Measurements from ENCODE around the gene RNF8.
"Not testable (repeated sequence)": the region's sequence is repeated elsewhere in the genome, so short reads cannot be mapped to it uniquely, and the experiment has no call there.

Gene RNF8

DNA sequence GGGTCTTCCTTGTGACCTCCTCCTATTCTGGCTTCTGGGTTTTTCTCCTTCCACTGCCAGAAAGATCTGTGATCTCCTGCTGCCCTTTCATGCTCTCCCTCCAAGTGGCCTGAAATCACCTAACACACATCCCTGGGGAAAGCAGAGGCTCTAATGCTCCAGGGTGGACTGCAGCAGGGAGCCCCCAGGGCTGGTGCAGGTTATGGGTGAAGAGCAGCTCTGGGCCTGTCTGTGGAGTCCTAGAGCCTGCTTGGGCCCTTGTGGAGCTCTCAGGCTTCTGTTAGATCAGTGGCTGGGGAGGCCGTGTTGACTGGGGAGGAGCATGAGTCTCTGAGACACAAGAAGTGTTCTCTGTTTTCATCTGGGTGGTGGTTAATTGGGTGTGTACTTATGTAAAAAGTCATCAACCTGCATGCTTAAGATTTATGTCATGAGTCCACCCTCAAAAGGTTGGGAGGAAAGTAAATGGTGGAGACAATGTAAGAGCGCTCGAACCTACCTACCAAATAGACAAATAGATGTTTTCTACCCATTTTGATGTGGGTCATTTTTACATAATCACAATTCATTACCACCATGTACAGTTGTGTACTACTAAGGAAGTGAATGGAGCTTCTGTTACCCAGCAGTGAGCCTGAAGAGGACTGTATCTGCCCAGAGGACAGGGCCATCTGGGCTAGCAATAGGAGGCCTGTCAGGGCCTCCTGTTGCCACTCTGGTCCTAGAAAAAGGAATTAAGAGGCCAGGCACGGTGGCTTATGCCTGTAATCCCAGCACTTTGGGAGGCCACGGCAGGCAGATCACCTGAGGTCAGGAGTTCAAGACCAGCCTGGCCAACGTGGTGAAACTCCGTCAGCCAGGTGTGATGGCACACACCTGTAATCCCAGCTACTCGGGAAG lies 32.0 kb upstream of the RNF8 start:
- no peak for FAIRE-seq

GRCh38 chr6:37323580-37323979 lies 30.2 kb upstream of the RNF8 start:
- no peak for FAIRE-seq

DNA sequence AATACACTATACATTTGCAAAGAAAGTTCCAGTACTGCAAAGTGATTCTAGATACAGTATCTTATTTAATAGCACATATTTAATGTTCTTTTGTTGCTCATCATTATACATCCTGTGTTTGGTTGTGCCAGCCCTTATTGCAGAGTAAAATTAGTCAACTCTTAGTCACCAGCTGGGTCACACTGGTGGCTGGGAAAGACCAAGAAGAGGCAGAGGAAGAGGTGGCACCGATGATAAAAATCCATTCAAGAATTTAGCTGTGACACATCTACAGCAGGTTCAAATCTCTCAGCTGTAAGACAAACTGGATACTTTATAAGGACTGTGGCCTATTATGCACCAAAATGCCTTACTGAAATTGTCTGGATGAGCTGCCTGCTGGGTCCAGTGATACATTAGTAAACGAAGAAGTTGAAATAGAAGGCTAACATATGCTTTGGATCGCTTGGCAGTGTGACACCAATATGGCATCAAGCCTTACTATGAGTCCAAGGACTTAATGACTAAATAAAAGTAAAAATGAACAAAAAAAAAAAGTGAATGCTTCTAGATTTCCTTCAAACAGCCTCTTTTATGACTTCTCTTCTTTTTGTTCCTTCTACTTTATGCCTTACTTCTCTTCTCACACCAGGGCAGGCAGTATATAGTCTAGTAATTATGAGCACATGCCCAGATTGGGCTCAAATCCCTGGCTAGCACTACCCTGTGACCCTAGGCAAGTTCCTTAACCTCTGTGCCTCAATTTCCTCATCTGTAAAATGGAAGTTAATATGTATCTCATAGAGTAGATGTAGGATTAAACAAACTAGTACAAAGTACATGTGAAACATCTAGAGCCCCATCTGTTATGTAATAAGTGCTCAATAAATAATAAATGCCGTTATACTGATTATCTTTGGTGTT lies 29.4 kb upstream of the RNF8 start:
- no peak for FAIRE-seq

GRCh38 chr6:37330345-37330744 lies 23.4 kb upstream of the RNF8 start:
- FAIRE-seq: not testable (repeated sequence)

GRCh38 chr6:37331047-37331446 lies 22.7 kb upstream of the RNF8 start:
- no peak for FAIRE-seq

- no peak for FAIRE-seq
Measured at GRCh38 chr6:37332894-37333293, 20.9 kb upstream of the RNF8 start.

- no peak for FAIRE-seq
Measured at GRCh38 chr6:37334047-37334446, 19.7 kb upstream of the RNF8 start.

- FAIRE-seq: not testable (repeated sequence)
Measured at GRCh38 chr6:37338317-37338716, 15.5 kb upstream of the RNF8 start.

- FAIRE-seq: no peak
Measured at GRCh38 chr6:37338745-37339255, 15.0 kb upstream of the RNF8 start.

GRCh38 chr6:37339741-37340638 lies 13.8 kb upstream of the RNF8 start:
- FAIRE-seq: no peak

DNA sequence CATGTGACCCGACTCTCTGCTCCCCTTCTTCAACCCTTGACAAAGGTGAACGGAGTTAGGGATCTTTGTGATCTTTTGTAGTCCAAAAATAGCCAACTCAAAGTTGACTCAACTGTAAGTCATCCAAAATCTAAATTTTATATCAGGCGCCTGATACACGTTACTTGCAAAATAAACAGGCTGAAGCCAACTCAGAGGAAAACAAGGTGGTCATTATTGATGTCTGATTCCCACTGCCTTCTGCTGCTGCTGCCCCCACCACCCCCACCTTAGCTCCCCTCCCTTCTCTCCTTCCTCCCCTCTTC lies 13.2 kb upstream of the RNF8 start:
- no peak for FAIRE-seq

DNA sequence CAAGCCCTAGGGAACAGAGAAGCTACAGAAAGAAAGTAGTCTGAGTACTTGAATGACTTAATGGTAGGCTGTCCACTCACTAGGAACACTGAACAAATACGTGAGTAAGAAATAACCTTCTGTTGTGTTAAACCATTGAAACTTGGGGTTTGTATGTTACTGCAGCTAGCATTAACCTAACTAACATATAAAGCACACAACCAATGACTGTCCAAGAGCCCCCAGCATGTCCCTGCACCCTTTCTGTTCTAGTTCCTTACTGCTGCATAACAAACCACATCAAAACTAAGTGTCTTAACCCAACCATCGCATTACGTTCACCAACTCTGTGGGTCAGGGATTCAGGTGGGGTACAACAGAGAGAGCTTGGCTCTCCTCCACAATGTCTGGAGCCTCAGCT lies 10.5 kb upstream of the RNF8 start:
- no peak for FAIRE-seq

DNA sequence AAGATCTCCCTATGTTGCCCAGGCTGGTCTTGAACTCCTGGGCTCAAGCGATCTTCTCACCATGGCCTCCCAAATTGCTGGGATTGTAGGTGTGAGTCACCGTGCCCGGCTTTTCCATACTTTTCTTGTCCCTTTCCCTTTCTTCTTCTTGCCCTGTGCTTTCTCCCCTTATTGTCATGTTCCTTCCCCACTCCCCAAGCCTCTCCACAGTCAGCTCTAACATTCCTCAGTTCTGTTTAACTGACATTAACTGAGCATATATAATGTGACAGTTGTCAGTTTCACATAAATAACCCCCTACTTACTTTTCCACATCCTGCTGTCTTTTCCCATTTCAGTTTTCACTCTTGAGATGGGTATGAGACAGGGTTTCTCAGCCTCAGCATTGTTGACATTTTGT lies 9.5 kb upstream of the RNF8 start:
- FAIRE-seq: no peak

DNA sequence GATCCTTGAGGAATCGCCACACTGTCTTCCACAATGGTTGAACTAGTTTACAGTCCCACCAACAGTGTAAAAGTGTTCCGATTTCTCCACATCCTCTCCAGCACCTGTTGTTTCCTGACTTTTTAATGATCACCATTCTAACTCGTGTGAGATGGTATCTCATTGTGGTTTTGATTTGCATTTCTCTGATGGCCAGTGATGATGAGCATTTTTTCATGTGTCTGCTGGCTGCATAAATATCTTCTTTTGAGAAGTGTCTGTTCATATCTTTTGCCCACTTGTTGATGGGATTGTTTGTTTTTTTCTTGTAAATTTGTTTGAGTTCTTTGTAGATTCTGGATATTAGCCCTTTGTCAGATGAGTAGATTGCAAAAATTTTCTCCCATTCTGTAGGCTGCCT lies 8.0 kb upstream of the RNF8 start:
- FAIRE-seq: not testable (repeated sequence)

GRCh38 chr6:37347177-37347576 lies 6.6 kb upstream of the RNF8 start:
- FAIRE-seq: no peak

DNA sequence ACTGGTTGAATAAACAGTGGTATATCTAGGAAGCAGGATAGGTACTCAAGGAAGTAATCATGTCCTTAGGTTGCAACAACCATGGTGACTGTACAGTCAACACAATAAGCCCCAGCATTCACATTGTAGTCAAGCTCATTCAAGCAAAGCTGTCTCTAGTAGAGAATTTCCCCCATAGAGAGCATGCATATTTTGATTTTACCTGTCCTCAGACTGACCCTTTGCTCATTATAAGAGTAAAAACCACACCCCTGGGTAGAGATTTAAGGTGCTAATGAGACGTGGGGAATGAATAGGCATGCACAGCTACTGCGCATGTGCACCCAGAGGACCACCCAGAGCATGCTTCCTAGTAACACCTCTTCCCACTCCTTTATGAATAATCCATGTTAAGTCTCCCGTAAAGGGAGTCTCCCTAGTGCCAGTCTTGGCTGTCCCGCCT lies 6.1 kb upstream of the RNF8 start:
- no peak for FAIRE-seq

DNA sequence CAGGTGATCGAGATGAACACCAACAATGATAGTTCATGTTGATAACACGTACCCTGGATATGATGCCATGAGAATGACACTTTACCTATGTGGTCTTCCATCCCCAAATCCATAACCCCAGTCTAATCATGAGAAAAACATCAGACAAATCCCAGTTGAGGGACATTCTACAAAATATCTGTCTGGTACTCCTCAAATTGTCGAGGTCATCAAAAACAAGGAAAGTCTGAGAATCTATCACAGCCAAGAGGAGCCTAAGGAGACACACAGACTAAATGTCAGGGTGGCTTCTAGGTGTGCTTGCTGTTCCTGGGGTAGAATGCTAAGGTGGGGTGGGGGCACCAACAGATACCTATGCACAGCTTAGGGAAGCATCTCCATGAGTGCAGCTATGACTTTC lies 2.8 kb upstream of the RNF8 start:
- FAIRE-seq: no peak

DNA sequence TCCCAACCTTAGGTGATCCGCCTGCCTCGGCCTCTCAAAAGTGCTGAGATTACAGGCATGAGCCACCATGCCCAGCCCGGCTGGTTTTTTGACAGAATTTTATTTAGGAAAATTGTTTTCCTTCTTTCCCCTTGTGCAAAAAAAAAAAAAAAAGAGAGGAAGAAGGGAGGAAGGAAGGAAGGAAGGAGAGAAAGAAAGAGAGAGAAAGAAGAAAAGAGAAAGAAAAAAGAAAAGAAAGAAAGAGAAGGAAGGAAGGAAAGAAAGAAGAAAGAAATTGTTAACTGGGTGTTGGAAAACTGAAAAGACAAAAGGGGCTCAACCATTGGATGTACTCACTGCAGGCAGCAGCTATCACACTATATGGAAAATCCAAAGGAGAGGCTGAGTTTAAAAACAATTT lies 1.4 kb upstream of the RNF8 start:
- FAIRE-seq: no peak

DNA sequence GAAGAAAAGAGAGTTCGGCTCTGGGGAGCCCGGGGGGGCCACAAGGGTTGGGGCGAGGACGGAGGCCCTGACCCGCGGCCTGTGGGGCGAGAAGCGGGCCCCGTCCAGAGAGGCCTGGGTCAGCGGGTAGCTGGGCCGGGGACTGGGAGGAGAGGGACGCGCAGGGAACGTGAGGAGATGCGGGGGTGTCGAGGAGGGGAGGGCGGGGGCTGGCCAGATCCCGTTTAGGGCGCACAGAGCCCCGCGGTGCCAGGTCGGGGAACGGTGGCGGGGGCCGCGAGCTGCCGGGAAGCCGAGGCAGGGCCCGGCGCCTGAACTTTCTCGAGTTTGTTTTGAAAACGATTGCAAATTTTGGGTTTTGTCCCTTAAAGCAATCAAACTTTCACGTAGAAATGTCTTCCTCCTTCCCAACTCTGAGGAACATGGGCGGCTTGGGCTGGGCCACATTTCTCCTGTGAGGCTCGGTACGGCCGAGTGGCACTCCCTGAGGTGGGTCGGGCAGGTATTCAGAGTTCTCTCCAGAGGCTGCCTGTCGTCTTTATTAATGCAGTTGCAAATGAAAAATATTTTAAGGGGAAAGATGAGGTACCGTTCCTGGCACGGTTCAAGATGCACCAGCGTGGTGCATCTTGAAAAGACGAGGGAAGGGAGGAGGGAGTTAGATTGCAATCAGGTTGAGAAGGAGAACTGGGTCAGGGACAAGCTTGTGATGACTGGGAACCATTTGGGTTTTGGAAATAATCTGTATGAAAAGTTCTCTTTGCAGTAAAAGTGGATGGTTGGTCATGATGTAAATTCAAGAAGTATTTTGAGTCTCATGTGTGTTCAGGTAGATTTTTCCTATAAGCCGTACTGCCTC lies 972 bp downstream of the RNF8 start:
- FAIRE-seq: no peak

GRCh38 chr6:37357288-37357687 lies 3.5 kb downstream of the RNF8 start:
- no peak for FAIRE-seq

- FAIRE-seq: no peak
Measured at GRCh38 chr6:37357860-37358259, 4.1 kb downstream of the RNF8 start.

GRCh38 chr6:37359039-37359438 lies 5.3 kb downstream of the RNF8 start:
- FAIRE-seq: no peak

Measured in TTC549 (cell line).